ENCODE measurements around the gene CPXM2. TPM values are rescaled to one million over a fixed set of nuclear protein-coding genes. Genes with fewer than 3 reads are reported as not detected.

The CPXM2 gene
- total RNA-seq, 2 donors from 2014 or later = 1.4 to 1.9 TPM

DNA sequence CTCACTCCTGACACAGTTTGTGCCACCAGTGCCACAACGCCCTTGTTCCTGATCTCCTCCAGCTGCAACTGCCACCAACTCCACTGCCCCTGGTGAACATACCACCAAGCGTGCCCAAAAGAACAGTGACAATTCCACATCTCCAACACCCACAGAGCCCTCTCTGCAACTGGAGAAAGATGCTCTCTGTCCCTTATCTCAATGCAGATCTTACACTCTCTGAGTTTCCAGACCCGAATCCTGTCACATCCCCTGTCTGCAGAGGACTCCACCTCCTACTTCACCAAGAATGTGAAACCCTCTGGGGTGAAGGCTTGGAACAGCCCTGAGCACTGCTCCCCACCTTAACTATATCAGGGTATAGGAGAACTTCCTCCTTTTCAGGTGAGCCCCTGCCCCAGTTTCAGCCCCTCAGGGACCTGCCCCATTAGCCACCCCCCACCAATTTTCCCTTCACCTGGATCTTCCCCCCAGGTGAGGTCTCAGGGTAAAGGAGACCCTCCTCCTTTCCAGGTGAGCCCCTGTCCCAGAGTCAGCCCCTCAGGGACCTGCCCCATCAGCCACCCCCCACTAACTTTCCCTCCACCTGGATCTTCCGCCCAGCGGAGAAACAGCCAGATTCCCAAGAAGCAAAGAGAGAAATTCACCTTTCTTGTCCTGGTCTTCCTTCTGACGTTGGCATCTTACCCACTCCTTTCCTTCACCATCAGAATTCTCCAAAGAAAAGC lies 55.0 kb downstream of the CPXM2 start:
- H3K4me1 ChIP-seq (ENCODE audit: control insufficient read depth, insufficient read depth, low read length) = no peaks in the 10 kb centered on the region
- no peak overlapping the region for H3K9ac ChIP-seq (ENCODE audit: extremely low read depth, low read length, poor library complexity, severe bottlenecking)
- TF ChIP-seq, protein P1, sequence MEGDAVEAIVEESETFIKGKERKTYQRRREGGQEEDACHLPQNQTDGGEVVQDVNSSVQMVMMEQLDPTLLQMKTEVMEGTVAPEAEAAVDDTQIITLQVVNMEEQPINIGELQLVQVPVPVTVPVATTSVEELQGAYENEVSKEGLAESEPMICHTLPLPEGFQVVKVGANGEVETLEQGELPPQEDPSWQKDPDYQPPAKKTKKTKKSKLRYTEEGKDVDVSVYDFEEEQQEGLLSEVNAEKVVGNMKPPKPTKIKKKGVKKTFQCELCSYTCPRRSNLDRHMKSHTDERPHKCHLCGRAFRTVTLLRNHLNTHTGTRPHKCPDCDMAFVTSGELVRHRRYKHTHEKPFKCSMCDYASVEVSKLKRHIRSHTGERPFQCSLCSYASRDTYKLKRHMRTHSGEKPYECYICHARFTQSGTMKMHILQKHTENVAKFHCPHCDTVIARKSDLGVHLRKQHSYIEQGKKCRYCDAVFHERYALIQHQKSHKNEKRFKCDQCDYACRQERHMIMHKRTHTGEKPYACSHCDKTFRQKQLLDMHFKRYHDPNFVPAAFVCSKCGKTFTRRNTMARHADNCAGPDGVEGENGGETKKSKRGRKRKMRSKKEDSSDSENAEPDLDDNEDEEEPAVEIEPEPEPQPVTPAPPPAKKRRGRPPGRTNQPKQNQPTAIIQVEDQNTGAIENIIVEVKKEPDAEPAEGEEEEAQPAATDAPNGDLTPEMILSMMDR (conservative IDR thresholded peaks at IDR 0.05) = no peak
- no peaks in the 10 kb centered on the region for H3K9me3 ChIP-seq (ENCODE audit: control insufficient read depth, low read length)
- H3K27ac Mint-ChIP-seq = no peak overlapping the region
- no peaks in the 10 kb centered on the region for H3K27me3 ChIP-seq (ENCODE audit: control insufficient read depth, insufficient read depth, low read length, poor library complexity, severe bottlenecking)
- peaks cover 11% of the 10 kb centered on the region for H3K27me3 Mint-ChIP-seq (ENCODE audit: insufficient read depth)
- 76 to 87% methylated on average over 5 to 6 of the region's 6 CpGs for WGBS, 2 experiments (ENCODE audit: insufficient coverage in 1 of 2, insufficient read length in 1 of 2)
- H3K4me3 Mint-ChIP-seq = no peak overlapping the region
- no peaks in the 10 kb centered on the region for H3K36me3 Mint-ChIP-seq (ENCODE audit: low read depth)
- no peaks in the 10 kb centered on the region for H3K4me1 Mint-ChIP-seq
- H3K4me3 ChIP-seq (ENCODE audit: low read length) = no peak overlapping the region
- no peaks in the 10 kb centered on the region for H3K9me3 Mint-ChIP-seq
- DNase-seq = no peak
- H3K27ac ChIP-seq (ENCODE audit: low read depth, low read length) = no peak overlapping the region
- no peaks in the 10 kb centered on the region for H3K36me3 ChIP-seq (ENCODE audit: control insufficient read depth, insufficient read depth, low read length)

GRCh38 chr10:123835575-123835974 lies 56.0 kb downstream of the CPXM2 start:
- peaks cover 11% of the 10 kb centered on the region for H3K27me3 Mint-ChIP-seq (ENCODE audit: insufficient read depth)
- no peaks in the 10 kb centered on the region for H3K4me1 ChIP-seq (ENCODE audit: control insufficient read depth, insufficient read depth, low read length)
- TF ChIP-seq, protein P1 (conservative IDR thresholded peaks at IDR 0.05) = no peak
- no peak overlapping the region for H3K27ac Mint-ChIP-seq
- no peaks in the 10 kb centered on the region for H3K27me3 ChIP-seq (ENCODE audit: control insufficient read depth, insufficient read depth, low read length, poor library complexity, severe bottlenecking)
- H3K36me3 ChIP-seq (ENCODE audit: control insufficient read depth, insufficient read depth, low read length) = no peaks in the 10 kb centered on the region
- no peak overlapping the region for H3K27ac ChIP-seq (ENCODE audit: low read depth, low read length)
- no peaks in the 10 kb centered on the region for H3K36me3 Mint-ChIP-seq (ENCODE audit: low read depth)
- no peak for DNase-seq
- H3K9ac ChIP-seq (ENCODE audit: extremely low read depth, low read length, poor library complexity, severe bottlenecking) = no peak overlapping the region
- H3K9me3 ChIP-seq (ENCODE audit: control insufficient read depth, low read length) = no peaks in the 10 kb centered on the region
- H3K4me1 Mint-ChIP-seq = no peaks in the 10 kb centered on the region
- H3K9me3 Mint-ChIP-seq = no peaks in the 10 kb centered on the region
- WGBS, 2 experiments (ENCODE audit: insufficient coverage in 1 of 2, insufficient read length in 1 of 2) = 83 to 88% methylated on average over 2 to 5 of the region's 5 CpGs
- no peak overlapping the region for H3K4me3 Mint-ChIP-seq
- H3K4me3 ChIP-seq (ENCODE audit: low read length) = no peak overlapping the region

GRCh38 chr10:123833170-123833850 lies 58.3 kb downstream of the CPXM2 start:
- Mint-ChIP-seq H3K27me3 (ENCODE audit: insufficient read depth) (peaks cover 13% of the 10 kb centered on the region), H3K4me1 (no peaks in the 10 kb centered on the region), H3K36me3 (ENCODE audit: low read depth) (no peaks in the 10 kb centered on the region), H3K9me3 (no peaks in the 10 kb centered on the region), H3K4me3 (no peak overlapping the region), H3K27ac (no peak overlapping the region)
- H3K4me3 ChIP-seq (ENCODE audit: low read length) = no peak overlapping the region
- H3K9ac ChIP-seq (ENCODE audit: extremely low read depth, low read length, poor library complexity, severe bottlenecking) = no peak overlapping the region
- H3K9me3 ChIP-seq (ENCODE audit: control insufficient read depth, low read length) = no peaks in the 10 kb centered on the region
- 89 to 93% methylated on average over 3 to 10 of the region's 10 CpGs for WGBS, 2 experiments (ENCODE audit: insufficient coverage in 1 of 2, insufficient read length in 1 of 2)
- no peaks in the 10 kb centered on the region for H3K4me1 ChIP-seq (ENCODE audit: control insufficient read depth, insufficient read depth, low read length)
- no peak for DNase-seq
- no peaks in the 10 kb centered on the region for H3K27me3 ChIP-seq (ENCODE audit: control insufficient read depth, insufficient read depth, low read length, poor library complexity, severe bottlenecking)
- H3K36me3 ChIP-seq (ENCODE audit: control insufficient read depth, insufficient read depth, low read length) = no peaks in the 10 kb centered on the region
- TF ChIP-seq, protein P1 (conservative IDR thresholded peaks at IDR 0.05) = no peak
- no peak overlapping the region for H3K27ac ChIP-seq (ENCODE audit: low read depth, low read length)

All from endodermal cell (in vitro differentiated cells).